Upper lobe of left lung (tissue), 6 donors: ENCODE results near the gene CAMKK2. TPM values are rescaled to one million over a fixed set of nuclear protein-coding genes. Genes with fewer than 3 reads are reported as not detected.
"Not testable (repeated sequence)": the region's sequence is repeated elsewhere in the genome, so short reads cannot be mapped to it uniquely, and the experiment has no call there.

Experiments used
- ATAC-seq, 2 donors: fragments of 200-7000 bp; cut with Tn5 transposase; one replicate each; pipeline ENCODE4 v1.9.1; 2022; ENCODE audit warnings: mild to moderate bottlenecking in 2 of 2, moderate library complexity in 2 of 2; ENCODE audit not compliant: low FRiP score in 2 of 2
- DNase-seq, 2 donors: peaks; one replicate each; pipeline ENCODE4 v3.0.0-alpha.2; 2019 to 2020
- H3K27ac ChIP-seq, 4 donors: fragments of 200-600 bp; sonication (generic); one replicate each; pipeline ENCODE4 v1.5.1; 2016 to 2019
- H3K27me3 ChIP-seq, 4 donors: fragments of 200-600 bp; sonication (generic); one replicate each; pipeline ENCODE4 v1.5.1; 2017 to 2019
- H3K36me3 ChIP-seq, 4 donors: fragments of 200-600 bp; sonication (generic); one replicate each; pipeline ENCODE4 v1.5.1; 2016 to 2019
- H3K4me1 ChIP-seq, 4 donors: fragments of 200-600 bp; sonication (generic); one replicate each; pipeline ENCODE4 v1.5.1; 2018 to 2019
- H3K4me3 ChIP-seq, 4 donors: fragments of 200-600 bp; sonication (generic); one replicate each; pipeline ENCODE4 v1.5.1; 2017 to 2019; ENCODE audit warnings: mild to moderate bottlenecking in 2 of 4, moderate library complexity in 1 of 4
- H3K9me3 ChIP-seq, 4 donors: fragments of 200-600 bp; sonication (generic); one replicate each; pipeline ENCODE4 v1.5.1; 2018 to 2019
- CTCF ChIP-seq, 6 experiments: fragments of 450-650 bp in 4 of 6; fragments of 200-600 bp in 2 of 6; sonication (generic) in 2 of 6; IDR thresholded peaks; one replicate each; pipeline ENCODE4 v1.5.1; 2016 to 2019; ENCODE audit warnings: antibody characterized with exemption in 6 of 6
- EP300 ChIP-seq, 4 donors: sonication (generic); formaldehyde crosslinking; IDR thresholded peaks; one replicate each; pipeline ENCODE4 v1.5.1; 2017; ENCODE audit warnings: antibody characterized with exemption in 4 of 4, control low read depth in 2 of 4
- POLR2A ChIP-seq, 4 donors: fragments of 450-650 bp; IDR thresholded peaks; one replicate each; pipeline ENCODE4 v1.5.1; 2016 to 2017; ENCODE audit warnings: antibody characterized with exemption in 4 of 4, mild to moderate bottlenecking in 2 of 4
- POLR2AphosphoS5 ChIP-seq, 2 donors: sonication (generic); formaldehyde crosslinking; IDR thresholded peaks; one replicate each; pipeline ENCODE4 v1.5.1; 2017; ENCODE audit warnings: antibody characterized with exemption in 2 of 2
- WGBS, 2 donors: methylation state at CpG; one replicate each; pipeline ENCODE4 v1.1.5; 2017 to 2018; 5-methylcytosine and 5-hydroxymethylcytosine counted together
- total RNA-seq, 6 donors: library from RNA; depleted of rRNA in 4 of 6; stranded (reverse); fragments of >200 nt in 4 of 6; gene quantifications; one replicate each; pipeline versions ENCODE4 v1.1.0 to v1.2.1, GENCODE V29; 2016 to 2021
- donor health status: DM: no; HTN: no; CAD: no; lungs with moderate emphysema.
- donor health status: DM: no; HTN: yes; CAD: no; lungs with severe emphysema.

Gene CAMKK2
- total RNA-seq, 6 donors from 2014 or later: 27.7 to 63.9 (median 41.7) TPM

GRCh38 chr12:121261398-121261797 is 35.1 kb downstream of the CAMKK2 start:
- ATAC-seq: peak in 1 of 2 donors; percentile 52
- H3K4me1 ChIP-seq: no peaks in the 10 kb centered on the region
- TF ChIP-seq POLR2A (IDR thresholded peaks at IDR 0.05) (no peak), EP300 (IDR thresholded peaks at IDR 0.05) (no peak), CTCF (IDR thresholded peaks at IDR 0.05) (no peak), POLR2AphosphoS5 (IDR thresholded peaks at IDR 0.05) (no peak)
- H3K27me3 ChIP-seq: no peaks in the 10 kb centered on the region
- DNase-seq: no peak
- no peak overlapping the region for H3K27ac ChIP-seq
- peaks cover 4 to 86% (median 57%) of the 10 kb centered on the region in 4 donors for H3K36me3 ChIP-seq
- no peak overlapping the region for H3K4me3 ChIP-seq
- 90 to 95% methylated on average over 6 of the region's 6 CpGs for WGBS, 2 donors
- no peaks in the 10 kb centered on the region for H3K9me3 ChIP-seq

- Histone ChIP-seq H3K27ac (no peak overlapping the region), H3K36me3 (peaks cover 4 to 85% (median 53%) of the 10 kb centered on the region in 4 donors), H3K4me1 (no peaks in the 10 kb centered on the region), H3K4me3 (no peak overlapping the region), H3K27me3 (no peaks in the 10 kb centered on the region), H3K9me3 (no peaks in the 10 kb centered on the region)
- no peak for DNase-seq
- TF ChIP-seq POLR2A (IDR thresholded peaks at IDR 0.05) (no peak), CTCF (IDR thresholded peaks at IDR 0.05) (no peak), POLR2AphosphoS5 (IDR thresholded peaks at IDR 0.05) (no peak), EP300 (IDR thresholded peaks at IDR 0.05) (no peak)
- no peak for ATAC-seq
- 89 to 93% methylated on average over 7 of the region's 7 CpGs for WGBS, 2 donors
Observed at GRCh38 chr12:121260091-121260490, 36.4 kb downstream of the CAMKK2 start.

- no peak overlapping the region for H3K27ac ChIP-seq
- no peaks in the 10 kb centered on the region for H3K9me3 ChIP-seq
- DNase-seq: no peak
- WGBS, 2 donors: 97 to 99% methylated on average over 10 to 11 of the region's 11 CpGs
- peaks cover 4 to 88% (median 56%) of the 10 kb centered on the region in 4 donors for H3K36me3 ChIP-seq
- H3K4me3 ChIP-seq: no peak overlapping the region
- no peak for ATAC-seq
- no peaks in the 10 kb centered on the region for H3K4me1 ChIP-seq
- no peak for TF ChIP-seq EP300 (IDR thresholded peaks at IDR 0.05)
- no peaks in the 10 kb centered on the region for H3K27me3 ChIP-seq
Observed at GRCh38 chr12:121259074-121259473, 37.4 kb downstream of the CAMKK2 start.

- H3K27me3 ChIP-seq, H3K4me1 ChIP-seq, DNase-seq, H3K4me3 ChIP-seq, ATAC-seq, H3K9me3 ChIP-seq, H3K27ac ChIP-seq: not testable (repeated sequence)
- peaks cover 0 to 88% (median 56%) of the 10 kb centered on the region in 4 donors for H3K36me3 ChIP-seq
- WGBS, 2 donors: 91 to 93% methylated on average over 8 of the region's 8 CpGs
Observed at GRCh38 chr12:121257704-121258449, 38.6 kb downstream of the CAMKK2 start.

- no peaks in the 10 kb centered on the region for H3K9me3 ChIP-seq
- H3K36me3 ChIP-seq: peaks cover 4 to 85% (median 61%) of the 10 kb centered on the region in 4 donors
- DNase-seq (no peak), ATAC-seq (no peak)
- WGBS, 2 donors: 94 to 97% methylated on average over 9 of the region's 9 CpGs
- no peaks in the 10 kb centered on the region for H3K27me3 ChIP-seq
- no peak for TF ChIP-seq EP300 (IDR thresholded peaks at IDR 0.05)
- TF ChIP-seq POLR2A (IDR thresholded peaks at IDR 0.05): no peak
- no peaks in the 10 kb centered on the region for H3K4me1 ChIP-seq
- H3K4me3 ChIP-seq: no peak overlapping the region
- no peak overlapping the region for H3K27ac ChIP-seq
Observed at GRCh38 chr12:121255433-121255832, 41.1 kb downstream of the CAMKK2 start.

GRCh38 chr12:121253638-121254335 is 42.7 kb downstream of the CAMKK2 start:
- Histone ChIP-seq H3K4me1 (no peaks in the 10 kb centered on the region), H3K4me3 (no peak overlapping the region), H3K27ac (no peak overlapping the region), H3K9me3 (no peaks in the 10 kb centered on the region), H3K27me3 (no peaks in the 10 kb centered on the region), H3K36me3 (peaks cover 6 to 85% (median 62%) of the 10 kb centered on the region in 4 donors)
- no peak for TF ChIP-seq CTCF (IDR thresholded peaks at IDR 0.05)
- DNase-seq: no peak
- ATAC-seq: no peak
- 93 to 98% methylated on average over 15 of the region's 15 CpGs for WGBS, 2 donors
